ENCODE data around the gene SMIM8. TPM values are rescaled to one million over a fixed set of nuclear protein-coding genes. Genes with fewer than 3 reads are reported as not detected.

SMIM8 gene
- total RNA-seq, 2 donors from 2014 or later, result 11.6 to 13.3 TPM

DNA sequence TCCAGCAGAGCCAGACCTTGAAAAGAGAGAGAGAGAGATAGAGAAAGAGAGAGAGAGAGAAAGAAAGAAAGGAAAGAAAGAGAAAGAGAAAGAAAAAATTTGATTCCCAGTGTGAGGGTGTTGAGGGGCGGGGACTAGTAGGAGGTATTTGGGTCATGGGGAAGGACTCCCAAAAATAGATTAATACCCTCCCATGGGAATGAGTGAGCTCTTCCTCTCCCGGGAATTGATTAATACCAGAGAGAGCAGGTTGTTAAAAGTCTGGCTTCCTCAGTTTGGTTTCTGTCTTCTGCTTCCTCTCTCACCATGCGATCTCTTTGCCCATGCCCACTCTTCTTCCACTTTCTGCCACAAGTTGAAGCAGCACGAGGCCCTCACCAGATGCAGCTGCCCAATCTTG is 56.6 kb downstream of the SMIM8 start:
- H3K27ac ChIP-seq (ENCODE audit: low read depth, low read length), result no peak overlapping the region
- H3K27me3 Mint-ChIP-seq (ENCODE audit: insufficient read depth), result no peaks in the 10 kb centered on the region
- no peaks in the 10 kb centered on the region for H3K9me3 Mint-ChIP-seq
- no peak overlapping the region for H3K4me3 ChIP-seq (ENCODE audit: low read length)
- H3K4me1 Mint-ChIP-seq, result no peaks in the 10 kb centered on the region
- peak overlapping the region; percentile 44 for H3K27ac Mint-ChIP-seq
- H3K4me3 Mint-ChIP-seq, result no peak overlapping the region
- H3K36me3 Mint-ChIP-seq (ENCODE audit: low read depth), result peaks cover 2% of the 10 kb centered on the region
- no peaks in the 10 kb centered on the region for H3K4me1 ChIP-seq (ENCODE audit: control insufficient read depth, insufficient read depth, low read length)
- no peak for DNase-seq
- TF ChIP-seq, protein P1, sequence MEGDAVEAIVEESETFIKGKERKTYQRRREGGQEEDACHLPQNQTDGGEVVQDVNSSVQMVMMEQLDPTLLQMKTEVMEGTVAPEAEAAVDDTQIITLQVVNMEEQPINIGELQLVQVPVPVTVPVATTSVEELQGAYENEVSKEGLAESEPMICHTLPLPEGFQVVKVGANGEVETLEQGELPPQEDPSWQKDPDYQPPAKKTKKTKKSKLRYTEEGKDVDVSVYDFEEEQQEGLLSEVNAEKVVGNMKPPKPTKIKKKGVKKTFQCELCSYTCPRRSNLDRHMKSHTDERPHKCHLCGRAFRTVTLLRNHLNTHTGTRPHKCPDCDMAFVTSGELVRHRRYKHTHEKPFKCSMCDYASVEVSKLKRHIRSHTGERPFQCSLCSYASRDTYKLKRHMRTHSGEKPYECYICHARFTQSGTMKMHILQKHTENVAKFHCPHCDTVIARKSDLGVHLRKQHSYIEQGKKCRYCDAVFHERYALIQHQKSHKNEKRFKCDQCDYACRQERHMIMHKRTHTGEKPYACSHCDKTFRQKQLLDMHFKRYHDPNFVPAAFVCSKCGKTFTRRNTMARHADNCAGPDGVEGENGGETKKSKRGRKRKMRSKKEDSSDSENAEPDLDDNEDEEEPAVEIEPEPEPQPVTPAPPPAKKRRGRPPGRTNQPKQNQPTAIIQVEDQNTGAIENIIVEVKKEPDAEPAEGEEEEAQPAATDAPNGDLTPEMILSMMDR (conservative IDR thresholded peaks at IDR 0.05), result no peak
- no peak overlapping the region for H3K9ac ChIP-seq (ENCODE audit: extremely low read depth, low read length, poor library complexity, severe bottlenecking)
- H3K9me3 ChIP-seq (ENCODE audit: control insufficient read depth, low read length), result no peaks in the 10 kb centered on the region
- WGBS, 2 experiments (ENCODE audit: insufficient coverage in 1 of 2, insufficient read length in 1 of 2), result 93 to 100% methylated on average over 1 to 4 of the region's 4 CpGs
- H3K27me3 ChIP-seq (ENCODE audit: control insufficient read depth, insufficient read depth, low read length, poor library complexity, severe bottlenecking), result no peaks in the 10 kb centered on the region
- H3K36me3 ChIP-seq (ENCODE audit: control insufficient read depth, insufficient read depth, low read length), result no peaks in the 10 kb centered on the region

DNA sequence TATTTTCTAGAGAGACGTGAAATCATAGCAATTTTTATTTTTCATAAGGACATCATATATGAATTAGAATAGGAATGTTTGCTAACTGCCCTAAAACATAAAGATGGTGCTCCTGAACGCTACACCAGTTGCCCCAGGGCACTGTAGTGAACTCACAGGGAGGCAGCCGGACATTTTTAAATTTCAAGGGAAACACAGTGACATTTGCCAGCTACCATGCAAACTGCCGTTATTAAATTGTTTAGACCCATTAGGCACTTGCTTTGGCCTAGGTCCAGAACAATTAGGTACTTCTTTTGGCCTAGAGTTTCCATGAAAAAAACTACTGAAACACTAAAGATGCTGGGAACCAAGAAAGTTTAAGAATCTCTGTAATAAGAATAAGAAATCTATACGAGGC is 60.5 kb downstream of the SMIM8 start:
- no peaks in the 10 kb centered on the region for H3K4me1 ChIP-seq (ENCODE audit: control insufficient read depth, insufficient read depth, low read length)
- peaks cover 6% of the 10 kb centered on the region for H3K4me1 Mint-ChIP-seq
- no peaks in the 10 kb centered on the region for H3K9me3 Mint-ChIP-seq
- H3K4me3 ChIP-seq (ENCODE audit: low read length), result no peak overlapping the region
- no peaks in the 10 kb centered on the region for H3K27me3 ChIP-seq (ENCODE audit: control insufficient read depth, insufficient read depth, low read length, poor library complexity, severe bottlenecking)
- H3K36me3 ChIP-seq (ENCODE audit: control insufficient read depth, insufficient read depth, low read length), result no peaks in the 10 kb centered on the region
- H3K9me3 ChIP-seq (ENCODE audit: control insufficient read depth, low read length), result no peaks in the 10 kb centered on the region
- TF ChIP-seq, protein P1 (conservative IDR thresholded peaks at IDR 0.05), result no peak
- no peak overlapping the region for H3K9ac ChIP-seq (ENCODE audit: extremely low read depth, low read length, poor library complexity, severe bottlenecking)
- no peak overlapping the region for H3K27ac Mint-ChIP-seq
- no peaks in the 10 kb centered on the region for H3K27me3 Mint-ChIP-seq (ENCODE audit: insufficient read depth)
- H3K36me3 Mint-ChIP-seq (ENCODE audit: low read depth), result peaks cover 2% of the 10 kb centered on the region
- 94 to 100% methylated on average over 4 to 5 of the region's 5 CpGs for WGBS, 2 experiments (ENCODE audit: insufficient coverage in 1 of 2, insufficient read length in 1 of 2)
- no peak for DNase-seq
- no peak overlapping the region for H3K27ac ChIP-seq (ENCODE audit: low read depth, low read length)
- H3K4me3 Mint-ChIP-seq, result no peak overlapping the region

DNA sequence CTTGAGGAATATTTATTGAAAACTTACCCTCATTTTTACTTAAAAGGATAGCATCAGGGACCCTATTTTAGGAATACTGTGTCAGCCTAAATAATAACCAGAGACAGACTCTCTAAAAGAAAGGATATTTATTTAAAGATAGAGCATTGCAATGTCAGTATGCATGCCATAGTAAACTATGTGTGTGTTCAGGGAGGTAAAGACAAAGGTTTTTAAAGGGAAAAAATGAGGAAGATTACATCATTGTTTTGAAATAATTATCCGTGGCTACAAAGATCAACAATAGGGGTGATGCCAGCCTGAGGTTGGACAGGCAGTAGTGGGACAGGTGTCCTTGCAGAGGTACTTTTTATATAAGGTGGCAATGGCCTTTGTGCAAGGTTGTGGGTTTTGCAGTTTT is 61.6 kb downstream of the SMIM8 start:
- TF ChIP-seq, protein P1 (conservative IDR thresholded peaks at IDR 0.05), result no peak
- peaks cover 2% of the 10 kb centered on the region for H3K36me3 Mint-ChIP-seq (ENCODE audit: low read depth)
- H3K9me3 Mint-ChIP-seq, result no peaks in the 10 kb centered on the region
- DNase-seq, result no peak
- H3K27me3 Mint-ChIP-seq (ENCODE audit: insufficient read depth), result no peaks in the 10 kb centered on the region
- Histone ChIP-seq H3K27ac (ENCODE audit: low read depth, low read length) (no peak overlapping the region), H3K4me1 (ENCODE audit: control insufficient read depth, insufficient read depth, low read length) (no peaks in the 10 kb centered on the region), H3K9me3 (ENCODE audit: control insufficient read depth, low read length) (no peaks in the 10 kb centered on the region), H3K9ac (ENCODE audit: extremely low read depth, low read length, poor library complexity, severe bottlenecking) (no peak overlapping the region), H3K27me3 (ENCODE audit: control insufficient read depth, insufficient read depth, low read length, poor library complexity, severe bottlenecking) (no peaks in the 10 kb centered on the region), H3K4me3 (ENCODE audit: low read length) (no peak overlapping the region), H3K36me3 (ENCODE audit: control insufficient read depth, insufficient read depth, low read length) (no peaks in the 10 kb centered on the region)
- no peak overlapping the region for H3K27ac Mint-ChIP-seq
- 71 to 92% methylated on average over 1 of the region's 1 CpG for WGBS, 2 experiments (ENCODE audit: insufficient coverage in 1 of 2, insufficient read length in 1 of 2)
- H3K4me3 Mint-ChIP-seq, result no peak overlapping the region
- H3K4me1 Mint-ChIP-seq, result peaks cover 6% of the 10 kb centered on the region
